Keratinocyte (primary cell): Measurements from ENCODE around the gene SNTB2. TPM values are rescaled to one million over a fixed set of nuclear protein-coding genes. Genes with fewer than 3 reads are reported as not detected.

Source experiments
- DNase-seq: peaks from one replicate; pipeline ENCODE4 v3.0.0-alpha.2; 2011; ENCODE audit warnings: low read depth, missing footprints, low spot score
- FAIRE-seq: peaks from 2 replicates; lab custom pipeline; 2011; peaks lifted over from hg19 to GRCh38; lab: Jason Lieb, UNC
- H2AFZ ChIP-seq: 2 replicates; pipeline ENCODE4 v1.6.0; 2012; ENCODE audit warnings: low read length, control low read depth, inconsistent platforms; ENCODE audit not compliant: control insufficient read depth
- H3K27ac ChIP-seq: 2 replicates; pipeline ENCODE4 v1.5.1; 2011; ENCODE audit warnings: low read length; ENCODE audit not compliant: control insufficient read depth, insufficient read depth
- H3K27me3 ChIP-seq: 3 replicates; pipeline ENCODE4 v1.6.0; 2011; ENCODE audit warnings: low read length; ENCODE audit not compliant: control insufficient read depth, insufficient read depth; ENCODE audit errors: extremely low read depth
- H3K36me3 ChIP-seq, 2 experiments: 2 replicates in 1 of 2; 3 replicates in 1 of 2; pipeline ENCODE4 v1.5.1; 2011; ENCODE audit warnings: low read length in 2 of 2, mild to moderate bottlenecking in 1 of 2; ENCODE audit not compliant: control insufficient read depth in 2 of 2, insufficient read depth in 2 of 2; ENCODE audit errors: extremely low read depth in 1 of 2
- H3K4me1 ChIP-seq: 3 replicates; pipeline ENCODE4 v1.5.1; 2011; ENCODE audit warnings: low read length; ENCODE audit not compliant: control insufficient read depth, insufficient read depth; ENCODE audit errors: extremely low read depth
- H3K4me2 ChIP-seq: 3 replicates; pipeline ENCODE4 v1.6.0; 2011; ENCODE audit warnings: low read depth, low read length; ENCODE audit not compliant: control insufficient read depth, insufficient read depth; ENCODE audit errors: extremely low read depth
- H3K4me3 ChIP-seq, 3 experiments: fragments of 200-600 bp in 1 of 3; sonication (generic) in 1 of 3; 2 replicates in 2 of 3; 3 replicates in 1 of 3; pipeline ENCODE4 v1.5.1; 2011 to 2016; ENCODE audit warnings: low read length in 3 of 3, mild to moderate bottlenecking in 3 of 3, control low read depth in 2 of 3, inconsistent platforms in 1 of 3, low read depth in 1 of 3, mixed read lengths in 1 of 3, mixed run types in 1 of 3, moderate library complexity in 1 of 3; ENCODE audit not compliant: control insufficient read depth in 2 of 3, insufficient read depth in 2 of 3; ENCODE audit errors: extremely low read depth in 1 of 3
- H3K79me2 ChIP-seq: 2 replicates; pipeline ENCODE4 v1.6.0; 2012; ENCODE audit warnings: low read length; ENCODE audit not compliant: control insufficient read depth, insufficient read depth
- H3K9ac ChIP-seq: 3 replicates; pipeline ENCODE4 v1.6.0; 2011; ENCODE audit warnings: low read length; ENCODE audit not compliant: control insufficient read depth, insufficient read depth; ENCODE audit errors: extremely low read depth
- H3K9me1 ChIP-seq: 3 replicates; pipeline ENCODE4 v1.6.0; 2011; ENCODE audit warnings: low read length; ENCODE audit not compliant: control insufficient read depth, insufficient read depth; ENCODE audit errors: extremely low read depth
- H3K9me3 ChIP-seq: 2 replicates; pipeline ENCODE4 v1.5.1; 2012; ENCODE audit warnings: low read depth, low read length; ENCODE audit not compliant: control insufficient read depth
- H4K20me1 ChIP-seq: 3 replicates; pipeline ENCODE4 v1.6.0; 2011; ENCODE audit warnings: low read length; ENCODE audit not compliant: control insufficient read depth, insufficient read depth; ENCODE audit errors: extremely low read depth
- CTCF ChIP-seq, 3 experiments: IDR thresholded peaks in 1 of 3; conservative IDR thresholded peaks in 1 of 3; optimal IDR thresholded peaks in 1 of 3; 2 replicates in 2 of 3; 3 replicates in 1 of 3; pipeline versions ENCODE3 to v1.5.1; 2011; ENCODE audit warnings: low read length in 3 of 3, mild to moderate bottlenecking in 3 of 3, moderate library complexity in 2 of 3, control low read depth in 1 of 3, inconsistent platforms in 1 of 3; ENCODE audit not compliant: insufficient read depth in 2 of 3; ENCODE audit errors: extremely low read depth in 1 of 3
- EZH2 ChIP-seq: IDR thresholded peaks from one replicate; pipeline ENCODE4 v1.6.1; 2012; ENCODE audit warnings: inconsistent platforms, mild to moderate bottlenecking, low read length, moderate library complexity
- dilution Hi-C: fragments of 300-500 bp; cut with MboI; formaldehyde crosslinking; loops from one replicate; pipeline ENCODE4 v1.7.0; 2020; ENCODE audit warnings: low sequenced_read_pairs; ENCODE audit not compliant: extremely low pct_ligation_motif_present
- polyA plus RNA-seq, 5 experiments: library from polyadenylated mRNA; depleted of rRNA in 3 of 5; stranded (reverse) in 3 of 5; stranded (forward) in 1 of 5; unstranded in 1 of 5; fragments of >200 nt; gene quantifications; 1 replicate in 1 of 5; 2 replicates in 3 of 5; 3 replicates in 1 of 5; pipeline versions ENCODE4 v1.2.1 to v1.2.3, GENCODE V29; 2011 to 2012; ENCODE audit warnings: missing spikeins in 2 of 5, low read depth in 1 of 5, low replicate concordance in 1 of 5

Gene SNTB2
- polyA plus RNA-seq, 1 donor (not counting 4 experiments of a cell fraction or from before 2014, with no cell fraction given): 15.9 TPM

DNA sequence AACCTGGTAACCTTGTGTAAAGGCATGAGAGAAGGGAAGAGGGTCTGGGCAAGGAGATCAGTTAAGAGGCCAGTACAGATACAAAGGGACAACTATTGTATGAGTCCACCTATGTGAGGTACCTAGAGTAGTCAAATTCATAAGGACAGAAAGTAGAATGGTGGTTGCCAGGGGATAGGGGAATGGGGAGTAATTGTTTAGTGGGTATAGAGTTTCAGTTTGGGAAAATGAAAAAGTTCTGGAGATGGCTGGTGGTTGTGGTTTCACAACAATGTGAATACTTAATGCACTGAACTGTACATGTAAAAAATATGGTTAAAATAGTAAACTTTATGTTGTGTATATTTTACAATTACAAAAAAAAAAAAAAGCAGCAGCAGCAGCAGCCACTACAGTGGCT, 49.4 kb downstream of the SNTB2 start:
- Histone ChIP-seq H3K9ac (no peak overlapping the region), H3K79me2 (peaks cover 10% of the 10 kb centered on the region), H3K4me1 (no peaks in the 10 kb centered on the region), H3K36me3 (no peaks in the 10 kb centered on the region), H3K9me3 (no peaks in the 10 kb centered on the region), H2AFZ (no peak overlapping the region), H3K4me2 (no peak overlapping the region), H3K27ac (no peak overlapping the region), H3K4me3 (no peak overlapping the region), H4K20me1 (no peaks in the 10 kb centered on the region), H3K27me3 (no peaks in the 10 kb centered on the region), H3K9me1 (no peaks in the 10 kb centered on the region)
- TF ChIP-seq EZH2 (no peak), CTCF (optimal IDR thresholded peaks at IDR 0.05 in 1 of 3, IDR thresholded peaks at IDR 0.05 in 1 of 3, conservative IDR thresholded peaks at IDR 0.05 in 1 of 3; ENCODE audit: extremely low read depth in 1 of 3, insufficient read depth in 2 of 3, low read length in 3 of 3) (no peak)
- FAIRE-seq (no peak), DNase-seq (no peak)
- dilution Hi-C loops: no loop called here

- no peak for DNase-seq
- peaks cover 12% of the 10 kb centered on the region for H3K79me2 ChIP-seq
Observed at GRCh38 chr16:69237296-69237695, 50.3 kb downstream of the SNTB2 start.

More at GRCh38 chr16:69237296-69237695, 50.3 kb downstream of the SNTB2 start:
- no peaks in the 10 kb centered on the region for H4K20me1 ChIP-seq
- no peak overlapping the region for H2AFZ ChIP-seq
- H3K9me1 ChIP-seq: no peaks in the 10 kb centered on the region
- H3K9ac ChIP-seq: no peak overlapping the region
- FAIRE-seq: no peak
- no peak overlapping the region for H3K4me2 ChIP-seq
- H3K4me1 ChIP-seq: no peaks in the 10 kb centered on the region
- dilution Hi-C loops: no loop called here
- H3K9me3 ChIP-seq: no peaks in the 10 kb centered on the region
- no peak overlapping the region for H3K4me3 ChIP-seq
- no peaks in the 10 kb centered on the region for H3K36me3 ChIP-seq
- H3K27me3 ChIP-seq: no peaks in the 10 kb centered on the region
- TF ChIP-seq EZH2 (no peak), CTCF (optimal IDR thresholded peaks at IDR 0.05 in 1 of 3, IDR thresholded peaks at IDR 0.05 in 1 of 3, conservative IDR thresholded peaks at IDR 0.05 in 1 of 3; ENCODE audit: extremely low read depth in 1 of 3, insufficient read depth in 2 of 3, low read length in 3 of 3) (no peak)
- H3K27ac ChIP-seq: no peak overlapping the region
